Tibial nerve (tissue), 4 donors: ENCODE data around the gene TBCD.

Source experiments
- CTCF ChIP-seq, 5 experiments: fragments of 200-600 bp in 3 of 5; fragments of 450-650 bp in 2 of 5; sonication (generic) in 3 of 5; IDR thresholded peaks; one replicate each; pipeline ENCODE4 v1.5.1; 2016 to 2019; ENCODE audit warnings: antibody characterized with exemption in 5 of 5, mild to moderate bottlenecking in 3 of 5, moderate library complexity in 2 of 5
- EP300 ChIP-seq, 2 donors: sonication (generic); formaldehyde crosslinking; IDR thresholded peaks; one replicate each; pipeline ENCODE4 v1.6.1; 2017; ENCODE audit warnings: antibody characterized with exemption in 2 of 2, mild to moderate bottlenecking in 1 of 2
- POLR2A ChIP-seq, 2 donors: fragments of 450-650 bp; IDR thresholded peaks; one replicate each; pipeline ENCODE4 v1.6.1; 2017; ENCODE audit warnings: antibody characterized with exemption in 2 of 2, mild to moderate bottlenecking in 2 of 2, moderate library complexity in 2 of 2

- TF ChIP-seq EP300 (IDR thresholded peaks at IDR 0.05) = peak in 1 of 2 donors; percentile 18
- no peak for TF ChIP-seq CTCF (IDR thresholded peaks at IDR 0.05)
- TF ChIP-seq POLR2A (IDR thresholded peaks at IDR 0.05) = no peak
Observed at GRCh38 chr17:82713071-82713723, 38.7 kb upstream of the TBCD start.
